ENCODE results near the gene CDC16.

Gene CDC16

GRCh38 chr13:114296902-114297301, 62.2 kb downstream of the CDC16 start:
- DNase-seq (ENCODE audit: low read depth in 4 of 4, low spot score in 1 of 4): no peak

- no peak for DNase-seq (ENCODE audit: low read depth in 4 of 4, low spot score in 1 of 4)
Measured at GRCh38 chr13:114298866-114299265, 64.2 kb downstream of the CDC16 start.

- no peak for DNase-seq (ENCODE audit: low read depth in 4 of 4, low spot score in 1 of 4)
Measured at GRCh38 chr13:114299604-114300305, 65.1 kb downstream of the CDC16 start.

- DNase-seq (ENCODE audit: low read depth in 4 of 4, low spot score in 1 of 4): no peak
Measured at GRCh38 chr13:114303700-114304327, 69.1 kb downstream of the CDC16 start.

- no peak for DNase-seq (ENCODE audit: low read depth in 4 of 4, low spot score in 1 of 4)
Measured at GRCh38 chr13:114304346-114305034, 69.8 kb downstream of the CDC16 start.

- no peak for DNase-seq (ENCODE audit: low read depth in 4 of 4, low spot score in 1 of 4)
Measured at GRCh38 chr13:114309086-114309485, 74.4 kb downstream of the CDC16 start.

GRCh38 chr13:114309806-114310410, 75.2 kb downstream of the CDC16 start:
- DNase-seq (ENCODE audit: low read depth in 4 of 4, low spot score in 1 of 4): no peak

GRCh38 chr13:114310956-114311355, 76.3 kb downstream of the CDC16 start:
- no peak for DNase-seq (ENCODE audit: low read depth in 4 of 4, low spot score in 1 of 4)

- DNase-seq (ENCODE audit: low read depth in 4 of 4, low spot score in 1 of 4): no peak
Measured at GRCh38 chr13:114311387-114311786, 76.7 kb downstream of the CDC16 start.

GRCh38 chr13:114311908-114312307, 77.2 kb downstream of the CDC16 start:
- DNase-seq (ENCODE audit: low read depth in 4 of 4, low spot score in 1 of 4): no peak

GRCh38 chr13:114313061-114313860, 78.6 kb downstream of the CDC16 start:
- DNase-seq (ENCODE audit: low read depth in 4 of 4, low spot score in 1 of 4): peak in 2 of 4 experiments; percentile 13 to 31

- DNase-seq (ENCODE audit: low read depth in 4 of 4, low spot score in 1 of 4): peak; percentile 74 to 92 (median 85)
Measured at GRCh38 chr13:114314074-114314912, 79.6 kb downstream of the CDC16 start, which contains the start of gene CHAMP1. CHAMP1 (plus strand) TSS chr13:114314503; CDS start chr13:114323843, 9,340 bp downstream.

GRCh38 chr13:114315074-114315785, 80.5 kb downstream of the CDC16 start:
- no peak for DNase-seq (ENCODE audit: low read depth in 4 of 4, low spot score in 1 of 4)

GRCh38 chr13:114318624-114319023, 83.9 kb downstream of the CDC16 start:
- DNase-seq (ENCODE audit: low read depth in 4 of 4, low spot score in 1 of 4): no peak

GRCh38 chr13:114319441-114319913, 84.8 kb downstream of the CDC16 start:
- DNase-seq (ENCODE audit: low read depth in 4 of 4, low spot score in 1 of 4): no peak

GRCh38 chr13:114320065-114320464, 85.4 kb downstream of the CDC16 start:
- no peak for DNase-seq (ENCODE audit: low read depth in 4 of 4, low spot score in 1 of 4)

- no peak for DNase-seq (ENCODE audit: low read depth in 4 of 4, low spot score in 1 of 4)
Measured at GRCh38 chr13:114321256-114321655, 86.6 kb downstream of the CDC16 start.
